Fibroblast of skin of left quadriceps (primary cell): ENCODE measurements around the gene MYO1H.
A peak's percentile ranks its signal among the peaks of the same experiment; 100 is the strongest.
"Not testable (repeated sequence)": the region's sequence is repeated elsewhere in the genome, so short reads cannot be mapped to it uniquely, and the experiment has no call there.

Experiments used
- DNase-seq, 2 experiments: peaks; one replicate each; pipeline ENCODE4 v3.0.0-alpha.2; 2013; ENCODE audit warnings: low read depth in 2 of 2

The MYO1H gene

GRCh38 chr12:109406147-109406546 lies 58.4 kb downstream of the MYO1H start:
- not testable (repeated sequence) for DNase-seq

GRCh38 chr12:109418848-109419480 lies 71.3 kb downstream of the MYO1H start:
- no peak for DNase-seq

DNA sequence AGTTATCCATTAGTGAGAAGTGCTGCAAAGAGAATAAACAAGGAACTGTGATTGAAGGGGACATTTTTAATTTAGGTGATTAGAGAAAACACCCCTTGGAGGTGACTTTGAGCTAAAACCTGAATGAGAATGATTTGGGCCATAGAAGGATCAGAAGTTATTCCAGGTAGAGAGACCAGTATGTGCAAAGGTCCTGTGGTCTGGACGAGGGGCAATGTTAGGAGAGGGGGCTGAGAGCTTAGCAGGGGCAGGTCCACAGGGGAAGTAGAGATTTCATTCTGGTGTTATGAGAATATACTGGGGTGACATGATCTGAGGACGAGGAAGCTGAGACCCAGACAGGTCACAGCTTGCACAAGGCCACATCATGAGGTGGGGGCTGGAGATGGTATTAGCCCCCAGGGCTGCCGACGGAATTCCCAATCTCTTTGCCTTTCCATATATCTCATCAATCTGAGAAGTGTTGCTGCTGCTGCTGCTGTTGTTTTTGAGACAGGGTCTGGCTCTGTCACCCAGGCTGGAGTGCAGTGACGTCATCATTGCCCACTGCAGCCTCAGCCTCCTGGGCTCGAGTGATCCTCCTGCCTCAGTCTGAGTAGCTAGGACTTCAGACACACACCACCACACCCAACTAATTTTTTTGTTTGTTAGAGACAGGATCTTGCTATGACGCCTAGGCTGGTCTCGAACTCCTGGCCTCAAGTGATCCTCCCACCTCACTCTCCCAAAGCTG lies 73.8 kb downstream of the MYO1H start:
- DNase-seq: no peak

DNA sequence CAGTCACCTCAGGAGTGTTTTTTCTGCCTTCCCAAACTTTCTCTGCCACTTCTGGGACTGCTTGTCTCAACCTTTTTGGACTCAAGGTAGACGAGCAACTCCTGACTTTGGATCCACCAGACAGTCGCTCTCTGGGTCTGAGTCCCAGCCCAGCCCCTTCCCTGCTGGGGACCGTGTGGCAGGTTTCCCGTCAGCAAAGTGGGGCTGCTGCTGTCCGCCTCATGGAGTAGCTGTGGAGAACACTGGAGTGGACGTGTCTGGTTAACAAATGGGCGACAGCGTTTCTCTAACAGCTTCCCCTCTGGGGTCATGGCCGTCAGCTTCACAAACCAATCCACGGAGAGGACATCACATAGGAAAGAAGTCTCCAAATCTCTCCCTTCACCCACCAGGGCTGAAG lies 74.6 kb downstream of the MYO1H start:
- no peak for DNase-seq

DNA sequence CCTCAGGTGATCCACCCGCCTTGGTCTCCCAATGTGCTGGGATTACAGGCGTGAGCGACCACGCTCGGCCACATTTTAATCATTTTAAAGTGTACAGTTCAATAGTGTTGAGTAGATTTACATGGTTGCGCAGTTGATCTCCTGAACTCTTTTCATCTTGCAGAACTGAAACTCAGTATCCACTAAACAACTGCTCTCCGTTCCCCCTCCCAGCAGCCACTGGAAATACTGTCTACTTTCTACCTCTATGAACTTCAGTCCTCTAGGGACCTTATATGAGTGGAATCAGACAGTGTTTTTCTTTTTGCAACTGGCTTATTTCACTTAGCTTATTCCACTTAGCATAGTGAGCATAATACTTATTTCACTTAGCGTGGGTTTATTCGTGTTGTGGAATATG lies 75.7 kb downstream of the MYO1H start:
- DNase-seq: no peak

GRCh38 chr12:109428037-109428629 lies 80.4 kb downstream of the MYO1H start:
- peak; percentile 45 to 48 for DNase-seq

- not testable (repeated sequence) for DNase-seq
Measured at GRCh38 chr12:109428804-109429203, 81.1 kb downstream of the MYO1H start.

DNA sequence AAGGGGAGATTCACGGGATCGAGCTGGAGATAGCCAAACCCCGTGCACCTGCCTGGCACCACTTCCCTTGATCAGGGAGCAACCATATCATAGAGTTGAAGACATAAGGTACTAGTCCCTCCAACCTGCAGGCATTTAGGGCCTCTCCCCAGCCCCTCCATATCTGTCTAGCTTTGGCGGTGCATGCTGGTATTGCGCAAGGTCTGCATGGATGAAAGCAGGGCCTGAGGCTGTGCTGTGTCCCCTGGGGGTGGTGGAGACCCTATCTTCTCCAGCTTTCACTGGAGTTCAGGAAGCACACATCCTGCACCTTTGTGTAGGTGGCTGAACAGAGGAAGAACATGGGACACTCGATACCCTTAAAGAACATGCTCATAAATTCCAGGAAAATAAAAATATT lies 82.5 kb downstream of the MYO1H start:
- DNase-seq: no peak

DNA sequence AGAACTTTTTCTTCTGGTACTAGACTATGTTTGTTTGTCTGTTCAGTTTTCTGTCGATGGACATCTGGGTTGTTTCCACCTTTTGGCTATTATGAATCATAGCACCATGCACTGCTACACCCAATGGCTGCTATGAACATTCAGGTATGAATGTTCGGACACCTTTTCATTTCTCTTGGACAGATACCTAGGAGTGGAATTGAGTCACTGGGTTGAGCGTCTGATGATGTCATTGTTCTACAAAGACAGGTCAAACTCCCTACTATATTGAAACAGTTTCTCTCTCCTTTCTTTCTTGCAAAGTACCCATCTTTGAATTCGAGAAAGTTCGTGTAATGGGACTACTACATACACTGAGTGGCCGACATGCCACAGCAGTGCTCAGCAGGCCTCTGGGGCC lies 84.7 kb downstream of the MYO1H start:
- DNase-seq: no peak

DNA sequence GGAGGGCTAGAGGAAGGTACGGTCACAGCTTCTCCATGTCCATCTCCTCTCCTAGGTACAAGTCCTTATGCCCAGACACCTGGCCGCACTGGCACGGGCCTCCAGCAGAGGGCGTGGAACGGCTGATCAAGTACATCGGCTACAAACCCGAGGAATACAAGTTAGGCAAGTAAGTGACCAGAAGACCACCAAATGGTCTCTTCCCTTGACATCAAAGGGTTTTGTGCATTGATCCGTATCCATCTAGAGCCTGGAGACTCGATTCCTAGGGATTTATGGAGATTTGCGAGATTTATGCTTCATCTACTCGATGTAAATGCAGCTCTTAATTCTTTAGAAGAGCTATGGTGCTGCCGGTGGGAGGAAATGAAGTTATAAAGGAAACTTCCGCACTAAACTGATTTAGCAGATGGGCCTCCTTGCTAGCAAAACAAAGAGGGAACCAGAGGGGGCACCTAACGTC lies 85.2 kb downstream of the MYO1H start:
- DNase-seq: peak; percentile 49 to 51

GRCh38 chr12:109433618-109434017 lies 85.9 kb downstream of the MYO1H start:
- no peak for DNase-seq

DNA sequence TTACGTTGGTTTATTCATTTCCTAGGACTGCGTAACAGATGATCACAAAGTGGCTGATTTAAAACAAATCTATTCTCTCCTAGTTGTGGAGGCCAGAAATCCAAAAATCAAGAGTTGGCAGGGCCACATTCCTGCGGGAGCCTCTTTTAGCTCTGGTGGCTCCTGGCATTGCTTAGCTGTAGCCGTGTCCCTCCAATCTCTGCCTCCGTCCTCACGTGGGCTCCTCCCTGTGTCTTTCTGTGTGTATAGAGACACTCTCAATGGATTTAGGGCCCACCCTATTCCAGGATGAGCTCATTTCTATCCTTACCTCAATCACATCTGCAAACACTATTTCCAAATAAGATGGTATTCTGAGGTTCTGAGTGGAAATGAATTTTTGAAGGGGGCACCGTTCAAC lies 86.9 kb downstream of the MYO1H start:
- DNase-seq: no peak

DNA sequence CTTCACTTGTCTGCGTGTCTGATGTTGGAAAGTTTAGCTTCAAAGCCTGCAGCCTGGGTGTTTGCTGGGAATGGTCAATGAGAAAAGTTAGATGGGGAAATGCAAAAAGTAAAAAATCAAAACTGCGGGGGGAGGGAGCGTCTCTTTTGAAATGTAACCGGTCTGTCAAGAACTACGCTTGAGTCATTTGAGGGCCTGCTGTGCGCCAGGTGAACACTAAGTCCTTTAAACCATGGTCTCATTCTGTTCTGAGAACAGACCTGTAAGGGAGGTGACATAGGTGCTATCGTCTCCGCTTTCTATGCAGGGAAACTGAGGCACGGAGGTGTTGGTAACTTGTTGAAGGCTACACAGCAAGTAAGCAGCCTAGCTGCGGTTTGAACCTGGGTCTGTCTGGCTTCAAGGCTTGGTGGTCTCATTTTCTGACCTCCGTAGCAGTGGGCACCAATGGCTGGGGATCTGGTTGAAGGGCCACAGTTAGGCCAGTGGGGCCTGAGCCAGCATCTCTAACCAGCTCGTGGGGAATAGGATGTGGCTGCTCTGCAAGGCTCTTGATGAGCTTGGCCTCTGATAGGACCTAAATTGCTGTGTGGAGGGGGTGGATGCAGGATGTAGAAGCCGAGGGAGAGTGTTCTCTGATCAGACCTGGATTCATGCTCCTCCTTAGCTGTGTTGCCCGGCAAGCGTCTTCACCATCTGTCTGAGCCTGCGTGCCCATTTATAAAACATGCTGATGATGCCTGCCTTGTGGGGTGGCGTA lies 87.9 kb downstream of the MYO1H start:
- no peak for DNase-seq

DNA sequence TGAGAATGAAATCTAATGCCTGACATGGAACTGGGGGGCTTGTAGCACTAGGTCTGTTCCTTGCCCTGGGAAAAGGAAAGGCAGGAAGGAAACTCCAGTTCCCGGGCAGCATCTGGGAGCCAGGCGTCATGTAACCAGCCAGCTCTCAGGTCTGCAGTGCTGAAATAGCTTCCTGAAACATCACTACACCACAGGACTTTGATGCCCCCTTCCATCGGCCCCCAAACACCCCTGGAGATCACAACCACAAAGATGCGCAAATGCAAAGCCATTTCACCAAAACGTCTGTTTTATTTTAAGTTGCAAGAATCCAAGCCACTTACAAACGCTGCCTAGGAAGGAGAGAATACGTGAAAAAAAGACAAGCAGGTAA lies 88.5 kb downstream of the MYO1H start:
- peak in 1 of 2 experiments; percentile 39 for DNase-seq

DNA sequence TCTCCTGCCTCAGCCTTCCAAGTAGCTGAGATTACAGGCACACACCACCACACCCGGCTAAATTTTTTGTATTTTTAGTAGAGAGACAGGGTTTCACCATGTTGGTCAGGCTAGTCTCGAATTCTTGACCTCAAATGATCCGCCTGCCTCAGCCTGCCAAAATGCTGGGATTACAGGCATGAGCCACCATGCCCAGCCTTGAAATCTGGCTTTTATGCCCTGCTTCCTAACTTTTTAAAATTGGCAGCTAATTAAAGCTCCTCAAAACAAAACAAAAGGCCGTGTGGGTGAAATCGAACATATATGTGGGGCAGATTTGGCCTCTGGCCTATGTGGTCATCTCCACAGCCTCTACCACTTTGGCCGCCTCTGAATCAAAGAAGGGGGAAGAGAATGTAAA lies 91.5 kb downstream of the MYO1H start:
- no peak for DNase-seq

DNA sequence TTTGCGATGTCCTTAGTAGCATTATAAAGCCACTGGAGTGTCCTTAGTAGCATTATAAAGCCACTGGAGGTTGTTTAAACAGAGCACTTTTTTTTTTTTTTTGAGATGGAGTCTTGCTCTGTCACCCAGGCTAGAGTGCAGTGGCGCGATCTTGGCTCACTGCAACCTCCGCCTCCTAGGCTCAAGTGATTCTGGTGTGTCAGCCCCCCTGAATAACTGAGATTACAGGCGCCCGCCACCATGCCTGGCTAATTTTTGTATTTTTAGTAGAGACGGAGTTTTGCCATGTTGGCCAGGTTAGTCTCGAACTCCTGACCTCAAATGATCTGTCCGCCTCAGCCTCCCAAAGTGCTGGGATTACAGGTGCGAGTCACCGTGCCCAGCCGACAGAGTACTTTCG lies 92.3 kb downstream of the MYO1H start:
- not testable (repeated sequence) for DNase-seq

GRCh38 chr12:109440851-109441490 lies 93.3 kb downstream of the MYO1H start:
- no peak for DNase-seq

DNA sequence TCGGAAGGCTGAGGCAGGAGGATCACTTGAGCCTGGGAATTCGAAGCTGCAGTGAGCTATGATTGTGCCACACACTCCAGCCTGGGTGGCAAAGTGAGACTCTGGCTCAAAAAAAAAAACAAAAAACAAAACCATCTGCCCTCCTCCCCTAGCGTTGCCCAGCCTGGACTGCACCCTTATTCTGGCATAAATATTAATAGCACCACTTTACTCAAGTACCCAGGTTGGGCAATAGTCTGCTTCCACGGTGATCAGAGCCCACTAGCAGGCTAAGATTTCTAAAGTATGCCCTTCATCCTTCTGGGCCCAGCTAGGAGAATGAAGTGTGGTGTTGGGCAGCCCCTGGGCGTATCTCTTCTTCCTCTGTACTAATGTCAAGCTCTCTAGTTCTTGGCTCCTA lies 96.1 kb downstream of the MYO1H start:
- DNase-seq: no peak

GRCh38 chr12:109444259-109444658 lies 96.6 kb downstream of the MYO1H start:
- no peak for DNase-seq

- no peak for DNase-seq
Measured at GRCh38 chr12:109445191-109445609, 97.5 kb downstream of the MYO1H start.

DNA sequence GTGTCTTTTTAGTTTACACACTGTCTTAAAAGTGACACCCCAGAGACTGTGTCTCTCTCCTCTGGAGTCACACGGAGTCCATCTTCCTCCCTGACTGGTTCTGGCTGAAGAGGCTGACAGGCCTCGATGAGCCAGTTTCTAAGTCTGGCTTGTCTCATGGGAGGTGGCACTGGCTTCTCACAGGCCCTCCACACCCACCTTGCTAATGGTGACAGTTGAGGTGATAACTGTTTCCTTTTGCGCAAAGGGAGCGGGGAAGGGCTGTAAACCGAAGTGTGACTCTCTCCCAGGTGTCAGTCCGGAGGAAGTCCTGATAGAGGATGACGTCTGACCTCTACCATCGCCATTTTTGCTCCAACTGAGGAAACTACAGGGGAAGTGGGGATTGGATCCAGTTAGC lies 99.2 kb downstream of the MYO1H start:
- no peak for DNase-seq

DNA sequence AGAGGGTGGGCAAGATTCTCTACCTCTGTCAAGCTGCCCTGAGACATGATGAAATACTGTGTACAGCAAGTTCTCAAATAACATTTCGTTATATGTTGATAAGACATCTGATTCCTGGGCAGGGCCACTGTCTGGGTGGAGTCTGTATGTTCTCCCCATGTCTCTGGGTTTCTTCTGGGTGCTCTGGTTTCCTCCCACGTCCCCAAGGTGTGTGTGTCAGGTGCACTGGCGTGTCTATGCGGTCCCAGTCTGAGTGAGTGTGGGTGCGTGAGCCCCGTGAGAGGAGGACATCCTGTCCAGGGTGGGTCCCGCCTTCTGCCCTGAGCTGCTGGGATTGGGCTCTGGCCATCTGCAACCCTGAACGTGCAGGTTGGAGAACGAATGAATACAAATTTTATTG lies 99.8 kb downstream of the MYO1H start:
- DNase-seq: no peak
